ENCODE data around the gene TRPM2.
"Not testable (repeated sequence)": the region's sequence is repeated elsewhere in the genome, so short reads cannot be mapped to it uniquely, and the experiment has no call there.

TRPM2 gene

DNA sequence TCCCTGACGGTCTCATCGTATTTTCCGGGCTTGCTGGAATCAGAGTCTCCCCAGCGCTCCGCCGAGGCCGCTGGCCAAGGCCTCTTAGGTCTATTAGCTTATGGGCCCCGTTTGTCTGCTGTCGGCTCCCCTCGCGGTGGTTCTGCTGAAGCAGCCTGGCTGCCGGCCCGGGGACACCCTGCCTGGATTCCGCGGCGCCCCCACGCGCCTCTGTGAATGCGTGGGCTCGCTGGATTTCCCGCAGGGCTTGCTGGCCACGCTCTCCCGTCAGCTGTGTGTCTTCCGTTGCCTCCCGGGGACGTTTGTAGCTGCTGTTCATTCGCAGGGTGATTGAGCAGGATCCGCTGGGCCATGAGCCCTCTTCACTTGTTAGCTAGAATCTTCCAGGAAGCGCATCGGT lies 110.3 kb downstream of the TRPM2 start:
- no peak for DNase-seq (ENCODE audit: low spot score)

GRCh38 chr21:44464351-44464750 lies 110.9 kb downstream of the TRPM2 start:
- DNase-seq (ENCODE audit: low spot score) = no peak

DNA sequence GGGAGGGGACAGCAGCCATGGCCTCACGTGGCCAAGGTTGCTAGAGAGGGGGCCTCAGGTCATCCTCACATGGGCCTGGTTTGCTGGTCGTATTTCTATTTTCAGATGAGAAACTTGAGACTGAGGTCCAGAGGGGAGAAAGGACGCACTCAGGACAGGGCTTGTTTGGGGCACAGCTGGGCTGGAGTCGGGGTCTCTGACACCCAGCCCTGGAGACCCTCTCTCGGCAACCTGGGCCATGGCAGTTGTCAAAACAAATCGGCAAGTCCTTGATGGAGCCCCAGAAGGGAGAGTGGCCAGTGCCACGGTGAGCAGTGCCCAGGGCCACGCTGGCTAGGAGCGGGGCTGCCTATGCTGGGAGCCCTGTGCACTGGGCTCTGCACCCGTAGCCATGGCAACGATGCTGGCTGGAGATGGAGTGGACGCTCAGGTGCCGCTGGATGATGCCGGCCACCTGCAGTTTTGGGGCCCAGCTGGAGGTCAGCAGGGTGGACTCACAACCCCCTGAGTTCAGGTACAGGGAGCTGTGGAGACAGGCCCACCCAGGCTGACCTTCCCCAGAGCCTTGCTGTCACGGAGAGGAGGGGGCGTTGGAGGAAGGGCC lies 113.0 kb downstream of the TRPM2 start:
- DNase-seq (ENCODE audit: low spot score) = no peak

GRCh38 chr21:44466996-44467858 lies 113.8 kb downstream of the TRPM2 start:
- no peak for DNase-seq (ENCODE audit: low spot score)

GRCh38 chr21:44467859-44468195 lies 114.4 kb downstream of the TRPM2 start:
- DNase-seq (ENCODE audit: low spot score) = no peak

DNA sequence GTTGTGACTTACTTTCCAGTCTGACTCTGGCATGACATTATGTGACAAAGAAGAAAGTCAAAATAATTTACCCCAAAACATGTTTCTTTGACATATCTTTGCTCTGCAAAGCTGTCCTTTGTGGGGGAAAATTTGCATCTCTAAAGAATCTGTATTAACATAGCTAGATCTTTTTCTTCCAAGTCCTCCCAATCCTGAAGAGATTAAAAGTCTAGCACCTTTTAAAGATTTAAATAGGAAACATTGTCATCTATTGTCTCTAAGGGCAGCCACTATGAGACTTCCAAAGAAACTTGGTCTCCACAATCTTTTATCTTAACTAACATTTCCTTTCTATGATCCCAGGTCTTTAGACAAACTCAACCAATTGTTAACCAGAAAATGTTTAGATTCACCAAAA lies 117.9 kb downstream of the TRPM2 start:
- DNase-seq (ENCODE audit: low spot score) = no peak

- DNase-seq (ENCODE audit: low spot score) = no peak
Measured at GRCh38 chr21:44471996-44472395, 118.6 kb downstream of the TRPM2 start.

DNA sequence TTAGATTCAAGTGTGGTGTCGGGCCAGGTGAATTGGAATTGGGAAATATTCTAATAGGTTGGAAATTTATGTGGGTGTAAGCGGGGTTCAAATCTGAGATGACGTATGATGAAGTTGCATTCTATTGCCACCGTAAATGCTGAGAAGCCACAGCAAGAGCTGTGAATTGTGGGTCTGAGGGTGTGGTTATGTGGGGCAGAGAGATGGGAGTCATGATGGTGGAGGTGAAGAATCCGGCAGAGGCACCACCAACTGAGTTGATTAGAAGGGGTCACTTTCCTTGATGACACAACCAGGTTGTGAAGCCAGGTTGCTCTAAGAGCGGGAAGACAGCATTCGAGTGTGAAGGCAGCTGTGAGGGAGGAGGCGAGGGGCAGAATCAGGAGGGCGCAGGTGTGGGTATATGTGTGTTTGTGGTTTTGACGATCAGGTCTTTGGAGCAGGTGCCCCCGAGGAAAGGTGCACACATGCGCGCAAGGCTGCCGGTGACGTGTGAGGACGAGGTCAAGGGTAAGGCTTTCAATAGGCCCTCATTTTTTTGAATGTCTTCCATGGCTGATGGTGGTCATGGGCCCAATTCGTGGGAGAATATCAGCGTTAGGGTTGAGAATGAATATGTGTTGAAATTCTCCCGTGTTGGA lies 120.6 kb downstream of the TRPM2 start:
- DNase-seq (ENCODE audit: low spot score) = no peak

- DNase-seq (ENCODE audit: low spot score) = no peak
Measured at GRCh38 chr21:44475266-44475845, 121.9 kb downstream of the TRPM2 start.

- DNase-seq (ENCODE audit: low spot score) = no peak
Measured at GRCh38 chr21:44477131-44477530, 123.7 kb downstream of the TRPM2 start.

GRCh38 chr21:44477712-44478111 lies 124.3 kb downstream of the TRPM2 start:
- no peak for DNase-seq (ENCODE audit: low spot score)

- DNase-seq (ENCODE audit: low spot score) = no peak
Measured at GRCh38 chr21:44478124-44478800, 124.8 kb downstream of the TRPM2 start.

DNA sequence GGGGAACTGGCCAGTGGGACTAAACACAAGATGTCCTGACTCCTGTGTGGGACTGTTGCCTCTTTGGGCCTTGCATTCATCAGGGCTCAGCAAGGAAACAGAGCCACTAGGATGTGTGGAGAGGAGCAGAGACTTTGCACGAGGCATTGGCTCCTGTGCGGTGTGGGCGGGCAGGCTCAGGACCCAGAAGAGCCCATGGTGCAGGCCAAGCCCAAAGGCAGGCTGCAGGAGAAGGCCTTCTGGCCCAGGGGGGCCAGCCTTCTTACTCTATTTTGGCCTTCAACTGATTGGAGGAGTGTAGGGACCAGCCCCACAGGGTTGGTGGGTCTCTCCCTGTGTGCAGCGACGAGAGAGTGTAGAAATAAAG lies 125.4 kb downstream of the TRPM2 start:
- no peak for DNase-seq (ENCODE audit: low spot score)

DNA sequence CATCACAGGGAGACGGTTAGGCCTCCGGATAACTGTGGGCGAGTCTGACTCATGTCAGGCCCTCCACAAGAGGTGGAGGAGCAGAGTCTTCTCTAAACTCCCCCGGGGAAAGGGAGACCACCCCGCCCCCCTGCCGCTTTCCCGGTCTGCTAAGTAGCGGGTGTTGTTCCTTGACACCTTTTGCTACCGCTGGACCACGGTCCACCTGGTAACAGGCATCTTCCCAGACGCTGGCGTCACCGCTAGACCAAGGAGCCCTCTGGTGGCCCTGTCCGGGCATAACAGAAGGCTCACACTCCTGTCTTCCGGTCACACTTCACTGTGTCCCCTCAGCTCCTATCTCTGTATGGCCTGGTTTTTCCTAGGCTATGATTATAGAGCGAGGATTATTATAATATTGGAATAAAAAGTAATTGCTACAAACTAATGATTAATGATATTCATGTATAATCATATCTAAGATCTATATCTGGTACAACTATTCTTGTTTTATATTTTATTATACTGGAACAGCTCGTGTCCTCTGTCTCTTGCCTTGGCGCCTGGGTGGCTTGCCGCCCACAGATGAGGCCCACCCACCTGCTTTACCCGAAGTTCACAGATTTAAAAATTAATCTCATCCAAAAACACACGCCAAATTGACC lies 126.3 kb downstream of the TRPM2 start:
- DNase-seq (ENCODE audit: low spot score) = not testable (repeated sequence)

DNA sequence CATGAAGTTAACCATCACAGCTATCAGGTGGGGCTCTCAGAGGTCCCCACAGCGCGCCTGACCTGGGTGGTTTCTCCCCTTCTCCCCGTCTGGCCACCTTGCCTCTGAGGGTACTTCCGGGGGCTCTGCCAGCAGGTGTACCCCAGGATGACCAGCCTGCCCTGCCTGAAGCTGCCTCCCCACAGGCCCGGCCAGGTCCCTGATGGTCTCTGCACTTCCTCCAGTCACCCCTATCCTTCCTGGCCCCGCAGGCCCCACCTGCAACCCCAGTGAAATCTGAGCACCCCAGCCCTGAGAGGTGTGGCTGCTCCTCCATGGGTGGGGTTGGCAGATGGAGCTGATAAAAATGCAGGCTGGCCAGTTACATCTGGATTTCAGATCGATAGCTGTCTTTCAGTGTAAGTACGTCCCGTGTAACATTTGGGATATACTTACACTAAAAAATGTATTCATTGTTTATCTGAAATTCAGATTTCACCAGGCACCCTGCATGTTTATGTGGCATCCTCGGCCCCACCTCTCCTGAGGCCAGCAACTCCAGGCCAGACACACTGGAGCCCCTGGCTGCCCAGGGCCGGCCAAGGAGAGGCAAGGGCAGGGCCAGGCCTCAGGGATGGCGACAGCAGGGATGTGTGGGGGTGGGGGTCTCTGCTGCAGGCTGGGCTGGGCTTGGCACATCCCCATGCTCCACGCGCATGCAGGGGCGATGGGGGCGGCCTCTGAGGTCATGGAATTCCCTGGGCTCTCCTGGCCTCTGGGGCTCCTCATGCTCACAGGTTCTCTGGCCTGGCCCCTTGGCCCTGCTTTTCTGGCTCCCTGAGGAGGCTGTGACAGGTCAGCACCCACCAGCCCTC lies 127.0 kb downstream of the TRPM2 start:
- DNase-seq (ENCODE audit: low spot score) = no peak

DNA sequence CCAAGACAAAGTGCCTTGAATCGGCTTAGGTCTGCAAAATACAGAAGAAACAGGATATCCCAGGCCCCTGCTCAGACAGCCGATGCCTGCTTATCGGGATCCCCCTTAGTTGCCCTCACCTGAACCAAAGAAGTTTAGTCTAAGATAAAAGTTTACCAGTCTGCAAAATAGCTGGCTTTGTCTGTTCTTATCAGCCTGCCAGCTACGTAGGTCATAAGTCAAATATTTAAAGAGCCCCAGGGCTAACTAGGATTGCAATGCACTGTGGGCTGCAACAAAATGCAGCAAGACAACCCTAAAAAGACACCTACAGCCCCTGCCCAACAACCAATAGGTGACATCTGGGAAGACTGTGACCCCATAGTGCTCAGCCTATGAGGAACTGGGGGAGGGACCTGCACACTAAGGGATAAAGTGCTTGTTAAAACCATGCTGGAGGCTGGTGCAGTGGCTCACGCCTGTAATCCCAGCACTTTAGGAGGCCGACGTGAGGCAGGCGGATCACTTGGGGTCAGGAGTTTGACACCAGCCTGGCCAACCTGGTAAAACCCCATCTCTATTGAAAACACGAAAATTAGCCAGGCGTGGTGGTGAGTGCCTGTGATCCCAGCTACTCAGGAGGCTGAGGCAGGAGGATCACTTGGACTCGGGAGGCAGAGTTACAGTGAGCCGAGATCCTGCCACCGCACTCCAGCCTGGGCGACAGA lies 129.3 kb downstream of the TRPM2 start:
- DNase-seq (ENCODE audit: low spot score) = no peak

DNA sequence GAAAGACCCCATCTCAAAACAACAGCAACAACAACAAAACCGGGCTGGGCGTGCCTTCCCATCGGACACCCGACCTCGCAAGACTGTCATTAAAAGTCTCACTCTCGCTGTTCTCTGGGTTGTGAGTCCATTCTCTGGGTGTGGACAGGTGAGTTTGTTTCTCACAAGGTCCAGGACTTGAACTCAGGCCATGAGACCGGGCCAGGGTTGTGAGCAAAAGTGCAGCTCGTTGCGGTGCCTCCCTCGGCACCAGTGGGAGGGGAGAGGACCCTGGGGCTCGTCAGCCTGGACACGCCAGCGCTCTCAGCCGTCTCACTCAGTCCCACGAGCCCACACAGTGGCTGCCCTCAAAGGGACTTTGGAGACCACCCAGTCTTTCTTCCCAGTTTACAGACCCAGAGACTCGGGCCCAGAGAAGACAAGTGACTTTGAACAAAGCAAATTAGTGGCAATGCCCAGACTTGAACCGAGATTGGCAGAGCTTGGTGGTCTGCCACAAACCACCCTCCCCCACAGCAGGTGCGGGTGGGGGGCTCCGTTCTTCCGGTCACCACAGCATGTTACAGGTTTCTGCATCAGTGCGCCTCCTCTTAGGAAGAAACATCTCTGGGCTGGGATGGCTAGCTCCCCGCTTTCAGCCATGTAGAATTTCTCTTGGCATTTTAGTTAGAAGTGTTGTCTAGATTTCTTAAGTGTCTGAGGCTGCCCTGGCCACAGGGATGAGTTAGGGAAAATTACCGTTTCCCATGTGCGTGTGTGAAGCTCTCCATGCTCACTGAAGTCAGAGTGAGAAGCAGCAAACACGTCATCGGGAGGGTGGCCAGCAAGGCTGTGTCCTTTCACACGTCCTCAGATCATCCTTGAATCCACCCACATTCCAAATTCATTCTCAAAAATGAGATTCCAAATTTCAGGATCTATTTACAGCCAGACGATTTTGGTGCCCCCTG lies 130.1 kb downstream of the TRPM2 start:
- no peak for DNase-seq (ENCODE audit: low spot score)

- DNase-seq (ENCODE audit: low spot score) = no peak
Measured at GRCh38 chr21:44484498-44485253, 131.3 kb downstream of the TRPM2 start.

Measured in GM03348 (cell line).